ENCODE results near the gene GALNT14.

GALNT14 gene

DNA sequence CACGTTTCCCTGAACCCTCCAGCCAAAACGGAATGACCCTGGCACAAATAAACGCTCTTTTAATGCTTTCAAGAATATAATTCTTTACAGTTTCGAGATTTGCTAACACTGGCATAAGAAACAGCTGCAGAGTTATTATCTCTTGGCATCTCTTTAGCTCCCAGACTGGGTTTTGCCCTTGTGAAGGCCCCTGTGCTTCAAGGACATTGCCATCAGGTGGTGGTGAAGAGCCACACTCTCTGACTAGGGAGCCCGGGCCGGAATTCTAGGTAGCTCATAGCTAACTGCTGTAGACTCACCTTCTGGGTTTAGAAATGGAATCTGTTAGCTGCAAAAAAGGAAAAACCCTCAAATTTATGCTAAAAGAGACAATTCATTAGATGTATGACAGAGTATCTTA is 13.3 kb upstream of the GALNT14 start:
- Histone ChIP-seq H3K36me3 (ENCODE audit: control insufficient read depth in 2 of 2, insufficient read depth in 2 of 2, low read length in 2 of 2) (no peaks in the 10 kb centered on the region), H3K27me3 (ENCODE audit: control insufficient read depth in 1 of 2, insufficient read depth in 2 of 2, low read length in 2 of 2) (peaks cover 0 to 6% of the 10 kb centered on the region in 2 donors), H3K9me3 (ENCODE audit: control insufficient read depth in 2 of 2, low read length in 2 of 2) (no peaks in the 10 kb centered on the region), H3K9ac (ENCODE audit: low read length in 2 of 2) (no peak overlapping the region), H3K4me3 (ENCODE audit: low read length in 2 of 2) (no peak overlapping the region), H3K27ac (ENCODE audit: low read length) (no peak overlapping the region), H3K4me1 (ENCODE audit: control insufficient read depth, insufficient read depth, low read length) (no peaks in the 10 kb centered on the region)

DNA sequence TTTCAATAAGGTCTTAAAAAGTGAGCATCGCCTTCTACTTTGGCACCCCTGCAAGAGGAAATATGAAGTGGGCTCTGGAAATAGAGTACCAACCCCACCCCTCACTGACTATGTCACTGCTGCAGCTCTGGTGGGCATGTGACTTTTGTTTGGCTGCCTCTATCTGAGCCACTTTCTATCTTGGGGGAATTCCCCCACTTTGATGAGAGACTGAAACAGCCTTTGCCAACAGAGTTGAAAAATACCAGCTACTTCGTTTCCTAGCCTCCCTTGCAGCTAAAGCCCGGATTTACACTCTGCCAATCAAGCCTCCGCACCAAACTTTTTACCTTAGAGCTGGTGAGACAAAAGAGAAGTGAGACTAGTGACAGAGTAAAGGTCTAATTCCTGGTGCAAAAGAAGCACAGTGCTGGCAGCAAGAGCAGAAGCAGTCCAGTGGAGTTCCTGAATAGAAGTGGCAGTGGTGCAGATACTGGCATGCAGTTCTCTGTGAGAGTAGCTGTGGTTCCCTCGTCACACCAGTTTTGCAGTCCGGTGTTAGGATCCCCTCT is 12.0 kb upstream of the GALNT14 start:
- Histone ChIP-seq H3K4me1 (ENCODE audit: control insufficient read depth, insufficient read depth, low read length) (no peaks in the 10 kb centered on the region), H3K9me3 (ENCODE audit: control insufficient read depth in 2 of 2, low read length in 2 of 2) (no peaks in the 10 kb centered on the region), H3K27me3 (ENCODE audit: control insufficient read depth in 1 of 2, insufficient read depth in 2 of 2, low read length in 2 of 2) (peaks cover 0 to 6% of the 10 kb centered on the region in 2 donors), H3K9ac (ENCODE audit: low read length in 2 of 2) (no peak overlapping the region), H3K27ac (ENCODE audit: low read length) (no peak overlapping the region), H3K36me3 (ENCODE audit: control insufficient read depth in 2 of 2, insufficient read depth in 2 of 2, low read length in 2 of 2) (no peaks in the 10 kb centered on the region), H3K4me3 (ENCODE audit: low read length in 2 of 2) (no peak overlapping the region)

DNA sequence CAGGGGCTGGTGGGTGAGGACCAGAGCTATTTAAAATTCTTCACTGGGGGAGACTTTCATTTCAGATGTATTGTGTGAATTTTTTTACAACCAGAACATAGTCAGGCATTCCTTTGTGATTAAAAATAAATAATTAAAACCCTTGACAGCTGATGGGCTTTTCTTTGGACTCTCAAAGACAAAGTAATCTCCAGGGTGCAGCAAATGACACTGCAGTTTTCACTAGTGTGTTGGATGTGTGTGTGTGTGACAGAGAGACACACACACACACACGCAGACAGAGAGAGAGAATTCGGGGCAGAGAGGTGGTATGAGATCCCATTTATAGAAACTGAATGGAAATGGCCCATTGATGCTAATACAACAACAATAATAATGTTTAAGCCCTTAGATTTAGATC is 10.3 kb upstream of the GALNT14 start:
- Histone ChIP-seq H3K27me3 (ENCODE audit: control insufficient read depth in 1 of 2, insufficient read depth in 2 of 2, low read length in 2 of 2) (peaks cover 4 to 8% of the 10 kb centered on the region in 2 donors), H3K4me3 (ENCODE audit: low read length in 2 of 2) (no peak overlapping the region), H3K9ac (ENCODE audit: low read length in 2 of 2) (no peak overlapping the region), H3K36me3 (ENCODE audit: control insufficient read depth in 2 of 2, insufficient read depth in 2 of 2, low read length in 2 of 2) (no peaks in the 10 kb centered on the region), H3K27ac (ENCODE audit: low read length) (no peak overlapping the region), H3K4me1 (ENCODE audit: control insufficient read depth, insufficient read depth, low read length) (no peaks in the 10 kb centered on the region), H3K9me3 (ENCODE audit: control insufficient read depth in 2 of 2, low read length in 2 of 2) (no peaks in the 10 kb centered on the region)

- Histone ChIP-seq H3K9me3 (ENCODE audit: control insufficient read depth in 2 of 2, low read length in 2 of 2) (no peaks in the 10 kb centered on the region), H3K9ac (ENCODE audit: low read length in 2 of 2) (no peak overlapping the region), H3K4me1 (ENCODE audit: control insufficient read depth, insufficient read depth, low read length) (no peaks in the 10 kb centered on the region), H3K27ac (ENCODE audit: low read length) (no peak overlapping the region), H3K4me3 (ENCODE audit: low read length in 2 of 2) (no peak overlapping the region), H3K27me3 (ENCODE audit: control insufficient read depth in 1 of 2, insufficient read depth in 2 of 2, low read length in 2 of 2) (peaks cover 4 to 8% of the 10 kb centered on the region in 2 donors), H3K36me3 (ENCODE audit: control insufficient read depth in 2 of 2, insufficient read depth in 2 of 2, low read length in 2 of 2) (no peaks in the 10 kb centered on the region)
Observed at GRCh38 chr2:31147645-31148044, 9.4 kb upstream of the GALNT14 start.

DNA sequence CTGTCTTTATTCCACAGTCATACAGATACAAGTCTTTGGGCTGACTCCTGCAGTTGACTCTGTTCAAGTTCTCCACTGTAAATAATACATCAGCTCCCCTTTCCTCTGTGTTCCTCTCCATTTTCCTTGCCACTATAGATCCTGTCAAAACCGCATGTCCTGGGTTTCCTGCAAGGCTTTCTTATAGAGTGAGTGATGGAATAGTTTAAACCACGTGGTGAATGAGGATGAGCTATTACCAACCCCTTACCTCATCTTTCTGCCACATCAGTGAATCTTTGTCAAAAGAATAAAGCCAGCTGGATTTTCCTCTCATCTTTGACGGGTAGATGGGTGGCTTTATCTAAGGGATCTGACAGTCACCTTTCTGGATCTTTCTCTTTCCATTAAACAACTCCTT is 3.9 kb upstream of the GALNT14 start:
- Histone ChIP-seq H3K9ac (ENCODE audit: low read length in 2 of 2) (no peak overlapping the region), H3K9me3 (ENCODE audit: control insufficient read depth in 2 of 2, low read length in 2 of 2) (no peaks in the 10 kb centered on the region), H3K4me3 (ENCODE audit: low read length in 2 of 2) (no peak overlapping the region), H3K27me3 (ENCODE audit: control insufficient read depth in 1 of 2, insufficient read depth in 2 of 2, low read length in 2 of 2) (peaks cover 4 to 14% of the 10 kb centered on the region in 2 donors), H3K36me3 (ENCODE audit: control insufficient read depth in 2 of 2, insufficient read depth in 2 of 2, low read length in 2 of 2) (no peaks in the 10 kb centered on the region), H3K27ac (ENCODE audit: low read length) (no peak overlapping the region), H3K4me1 (ENCODE audit: control insufficient read depth, insufficient read depth, low read length) (peaks cover 16% of the 10 kb centered on the region)

GRCh38 chr2:31141443-31142085 is 3.3 kb upstream of the GALNT14 start:
- Histone ChIP-seq H3K9ac (ENCODE audit: low read length in 2 of 2) (no peak overlapping the region), H3K9me3 (ENCODE audit: control insufficient read depth in 2 of 2, low read length in 2 of 2) (no peaks in the 10 kb centered on the region), H3K27me3 (ENCODE audit: control insufficient read depth in 1 of 2, insufficient read depth in 2 of 2, low read length in 2 of 2) (peaks cover 10 to 19% of the 10 kb centered on the region in 2 donors), H3K27ac (ENCODE audit: low read length) (no peak overlapping the region), H3K4me3 (ENCODE audit: low read length in 2 of 2) (no peak overlapping the region), H3K4me1 (ENCODE audit: control insufficient read depth, insufficient read depth, low read length) (peaks cover 17% of the 10 kb centered on the region), H3K36me3 (ENCODE audit: control insufficient read depth in 2 of 2, insufficient read depth in 2 of 2, low read length in 2 of 2) (no peaks in the 10 kb centered on the region)

DNA sequence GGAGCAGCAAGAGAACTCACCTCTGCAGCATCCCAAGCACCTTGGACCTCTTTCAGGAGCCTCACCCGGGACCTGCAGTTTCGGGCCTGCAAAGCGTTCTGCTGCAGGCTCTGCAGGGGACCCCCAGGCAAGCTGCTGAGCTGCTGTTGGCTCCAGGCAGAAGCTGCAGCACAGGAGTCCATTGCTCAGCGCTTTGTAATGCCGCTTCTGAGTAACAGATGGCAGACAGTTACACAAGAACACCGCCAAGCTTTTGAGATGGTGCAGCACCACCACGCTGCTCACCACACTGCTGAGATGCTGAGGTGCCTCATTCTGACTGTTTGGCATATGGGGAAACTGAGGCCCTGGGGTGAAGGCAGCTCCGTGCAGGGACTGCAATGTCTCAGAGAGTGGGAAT is 1.9 kb upstream of the GALNT14 start:
- Histone ChIP-seq H3K9me3 (ENCODE audit: control insufficient read depth in 2 of 2, low read length in 2 of 2) (no peaks in the 10 kb centered on the region), H3K9ac (ENCODE audit: low read length in 2 of 2) (no peak overlapping the region), H3K36me3 (ENCODE audit: control insufficient read depth in 2 of 2, insufficient read depth in 2 of 2, low read length in 2 of 2) (no peaks in the 10 kb centered on the region), H3K4me3 (ENCODE audit: low read length in 2 of 2) (no peak overlapping the region), H3K27me3 (ENCODE audit: control insufficient read depth in 1 of 2, insufficient read depth in 2 of 2, low read length in 2 of 2) (peaks cover 22 to 32% of the 10 kb centered on the region in 2 donors), H3K27ac (ENCODE audit: low read length) (no peak overlapping the region), H3K4me1 (ENCODE audit: control insufficient read depth, insufficient read depth, low read length) (peaks cover 17% of the 10 kb centered on the region)

GRCh38 chr2:31139671-31140070 is 1.4 kb upstream of the GALNT14 start:
- Histone ChIP-seq H3K9me3 (ENCODE audit: control insufficient read depth in 2 of 2, low read length in 2 of 2) (no peaks in the 10 kb centered on the region), H3K4me1 (ENCODE audit: control insufficient read depth, insufficient read depth, low read length) (peaks cover 17% of the 10 kb centered on the region), H3K27ac (ENCODE audit: low read length) (no peak overlapping the region), H3K4me3 (ENCODE audit: low read length in 2 of 2) (no peak overlapping the region), H3K9ac (ENCODE audit: low read length in 2 of 2) (no peak overlapping the region), H3K36me3 (ENCODE audit: control insufficient read depth in 2 of 2, insufficient read depth in 2 of 2, low read length in 2 of 2) (no peaks in the 10 kb centered on the region), H3K27me3 (ENCODE audit: control insufficient read depth in 1 of 2, insufficient read depth in 2 of 2, low read length in 2 of 2) (peaks cover 27 to 37% of the 10 kb centered on the region in 2 donors)

GRCh38 chr2:31137211-31138036 is 816 bp downstream of the GALNT14 start:
- Histone ChIP-seq H3K27ac (ENCODE audit: low read length) (no peak overlapping the region), H3K4me3 (ENCODE audit: low read length in 2 of 2) (peak overlapping the region; percentile 44 to 73), H3K4me1 (ENCODE audit: control insufficient read depth, insufficient read depth, low read length) (peaks cover 17% of the 10 kb centered on the region), H3K9me3 (ENCODE audit: control insufficient read depth in 2 of 2, low read length in 2 of 2) (no peaks in the 10 kb centered on the region), H3K27me3 (ENCODE audit: control insufficient read depth in 1 of 2, insufficient read depth in 2 of 2, low read length in 2 of 2) (peaks cover 31 to 44% of the 10 kb centered on the region in 2 donors), H3K9ac (ENCODE audit: low read length in 2 of 2) (peak overlapping the region in 1 of 2 donors; percentile 20), H3K36me3 (ENCODE audit: control insufficient read depth in 2 of 2, insufficient read depth in 2 of 2, low read length in 2 of 2) (no peaks in the 10 kb centered on the region)

- Histone ChIP-seq H3K4me3 (ENCODE audit: low read length in 2 of 2) (peak overlapping the region; percentile 40 to 73), H3K9me3 (ENCODE audit: control insufficient read depth in 2 of 2, low read length in 2 of 2) (no peaks in the 10 kb centered on the region), H3K36me3 (ENCODE audit: control insufficient read depth in 2 of 2, insufficient read depth in 2 of 2, low read length in 2 of 2) (no peaks in the 10 kb centered on the region), H3K27me3 (ENCODE audit: control insufficient read depth in 1 of 2, insufficient read depth in 2 of 2, low read length in 2 of 2) (peaks cover 30 to 44% of the 10 kb centered on the region in 2 donors), H3K27ac (ENCODE audit: low read length) (no peak overlapping the region), H3K9ac (ENCODE audit: low read length in 2 of 2) (no peak overlapping the region), H3K4me1 (ENCODE audit: control insufficient read depth, insufficient read depth, low read length) (peaks cover 17% of the 10 kb centered on the region)
Observed at GRCh38 chr2:31136732-31137131, 1.5 kb downstream of the GALNT14 start.

Measured in stomach smooth muscle (tissue), 2 donors.